Middle frontal gyrus (tissue), 1 donor: ENCODE data around the gene DBH.
A peak's percentile ranks its signal among the peaks of the same experiment; 100 is the strongest.

Experiments
- DNase-seq: peaks from one replicate; pipeline ENCODE4 v3.0.0-alpha.2; 2015; ENCODE audit warnings: low spot score; ENCODE audit errors: extremely low spot score

Gene DBH

DNA sequence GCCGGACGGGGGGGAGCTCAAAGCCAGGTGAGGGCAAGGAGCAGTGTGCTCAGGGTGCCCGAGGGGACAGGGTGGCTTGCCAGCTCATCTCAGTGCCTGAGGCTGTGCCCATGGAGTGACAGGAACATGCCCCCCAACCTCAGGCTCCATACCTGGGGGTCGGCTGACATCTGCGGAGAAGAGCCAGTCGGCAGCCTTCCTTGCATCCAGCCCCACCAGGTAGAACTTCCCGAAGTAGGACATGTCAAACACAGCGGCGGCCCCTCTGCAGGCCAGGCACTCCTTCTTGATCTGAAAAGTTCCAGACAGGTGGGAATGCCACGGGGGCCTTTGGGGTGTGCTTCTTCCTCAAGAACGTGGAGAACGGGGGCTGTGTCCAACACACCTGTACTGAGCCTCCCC is 59.9 kb downstream of the DBH start:
- no peak for DNase-seq

DNA sequence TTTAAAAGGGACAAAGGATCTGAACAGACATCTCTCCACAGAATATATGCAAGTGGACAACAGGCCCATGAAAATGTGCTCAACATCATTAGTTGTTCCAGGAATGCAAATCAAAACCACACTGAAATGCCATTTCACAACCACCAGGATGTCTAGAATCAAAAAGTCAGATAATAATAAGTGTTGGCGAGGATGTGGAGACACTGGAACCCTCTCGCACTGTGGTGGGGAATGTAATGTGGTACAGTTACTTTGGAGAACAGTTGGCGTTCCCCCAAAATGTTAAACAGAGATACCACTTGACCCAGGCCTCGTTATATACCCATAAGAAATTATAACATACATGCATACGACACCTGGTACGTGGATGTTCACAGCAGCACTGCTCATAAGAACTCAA is 63.4 kb downstream of the DBH start:
- DNase-seq = no peak

DNA sequence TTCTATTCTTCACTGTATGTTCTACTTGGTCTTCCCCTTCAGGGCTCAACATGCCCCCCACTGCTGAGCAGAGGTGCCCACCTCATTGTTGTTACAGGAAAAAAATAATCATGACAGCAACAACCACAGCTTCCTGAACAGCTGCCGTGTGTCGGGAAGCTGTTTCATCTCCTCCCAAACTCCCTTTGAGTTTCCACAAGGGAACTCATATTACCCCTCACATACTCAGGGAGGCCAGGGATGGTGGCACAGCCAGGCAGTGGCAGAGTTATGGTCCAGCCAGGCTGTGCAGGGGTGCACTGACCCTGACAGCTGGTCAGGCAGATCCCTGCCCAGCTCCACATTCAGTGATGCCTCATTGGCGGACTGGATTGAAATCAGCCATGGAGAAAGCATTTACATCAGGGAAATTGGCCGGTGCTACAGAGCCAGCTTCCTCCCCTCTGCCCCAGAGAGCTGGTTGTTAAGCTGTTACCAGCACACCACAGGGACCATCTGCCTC is 64.7 kb downstream of the DBH start:
- DNase-seq = no peak

DNA sequence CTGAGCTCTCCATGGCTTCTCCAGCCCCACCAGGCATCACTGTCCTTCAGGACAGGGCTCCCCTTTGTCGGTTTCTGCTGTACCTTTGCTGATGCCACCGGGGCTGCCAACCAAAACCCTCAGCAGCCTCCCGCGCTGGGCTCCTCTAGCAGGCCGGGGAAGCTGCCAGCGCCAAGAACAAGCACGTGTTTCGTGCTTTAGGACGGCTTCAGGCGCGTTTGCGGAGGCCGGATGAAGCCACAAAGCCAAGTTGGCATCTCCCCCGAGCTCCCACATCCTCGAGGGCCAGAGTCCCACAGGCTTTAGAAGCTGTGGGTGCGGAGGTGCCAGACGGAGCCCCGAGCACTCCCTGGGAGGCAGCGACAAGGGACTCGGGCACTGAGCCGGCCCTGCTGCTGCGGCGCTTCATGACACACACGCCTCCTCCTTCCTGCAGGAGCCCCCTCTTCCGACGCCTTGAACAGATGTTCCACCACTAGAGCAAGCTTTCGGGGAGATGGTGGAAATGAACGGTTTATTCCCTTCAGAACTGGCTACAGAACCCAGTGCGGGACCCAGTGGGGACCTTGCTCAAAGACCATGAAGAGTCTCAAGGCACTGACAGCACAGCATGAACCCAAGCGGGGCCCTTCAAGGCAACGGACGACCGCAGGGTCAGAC is 65.3 kb downstream of the DBH start:
- DNase-seq = peak; percentile 78

DNA sequence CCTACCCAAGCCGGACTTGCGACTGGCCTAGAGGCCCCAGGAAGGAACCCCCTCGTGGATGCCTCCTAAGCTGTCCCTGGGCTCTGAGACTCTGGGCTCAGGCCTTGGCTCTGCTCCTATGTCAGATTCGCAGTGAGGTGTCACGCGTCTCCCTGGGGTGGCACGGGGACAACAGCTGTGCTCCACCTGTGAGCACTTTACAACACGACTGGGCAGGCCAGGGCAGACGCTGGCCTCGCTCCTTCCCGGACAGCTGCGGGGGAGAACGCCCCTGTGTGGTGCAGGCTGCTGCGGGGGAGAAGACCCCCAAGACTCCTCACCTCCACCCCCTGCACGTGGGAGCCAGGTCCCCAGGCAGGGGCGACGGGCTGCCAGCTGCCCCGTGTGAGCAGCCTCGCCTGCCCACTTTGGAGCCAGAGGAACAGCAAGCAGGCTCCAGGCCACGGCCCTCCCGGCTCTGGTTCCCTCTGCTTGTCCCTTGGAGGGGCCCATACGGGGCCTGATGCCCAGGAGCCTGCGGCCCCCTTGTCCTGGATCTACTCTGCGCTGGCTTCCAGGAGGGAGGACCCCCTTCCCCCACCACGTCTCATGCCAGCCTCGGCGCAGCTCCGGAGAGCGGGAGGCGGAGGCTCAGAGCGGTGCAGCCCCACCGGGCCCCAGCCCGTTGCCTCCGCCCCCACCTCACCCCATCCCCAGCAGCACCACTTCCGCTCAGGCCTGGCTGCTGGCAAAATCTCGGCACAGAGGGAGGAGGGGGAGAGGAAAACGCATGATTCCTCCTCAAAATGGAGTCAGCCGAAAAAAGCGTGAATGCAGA is 66.0 kb downstream of the DBH start:
- no peak for DNase-seq

DNA sequence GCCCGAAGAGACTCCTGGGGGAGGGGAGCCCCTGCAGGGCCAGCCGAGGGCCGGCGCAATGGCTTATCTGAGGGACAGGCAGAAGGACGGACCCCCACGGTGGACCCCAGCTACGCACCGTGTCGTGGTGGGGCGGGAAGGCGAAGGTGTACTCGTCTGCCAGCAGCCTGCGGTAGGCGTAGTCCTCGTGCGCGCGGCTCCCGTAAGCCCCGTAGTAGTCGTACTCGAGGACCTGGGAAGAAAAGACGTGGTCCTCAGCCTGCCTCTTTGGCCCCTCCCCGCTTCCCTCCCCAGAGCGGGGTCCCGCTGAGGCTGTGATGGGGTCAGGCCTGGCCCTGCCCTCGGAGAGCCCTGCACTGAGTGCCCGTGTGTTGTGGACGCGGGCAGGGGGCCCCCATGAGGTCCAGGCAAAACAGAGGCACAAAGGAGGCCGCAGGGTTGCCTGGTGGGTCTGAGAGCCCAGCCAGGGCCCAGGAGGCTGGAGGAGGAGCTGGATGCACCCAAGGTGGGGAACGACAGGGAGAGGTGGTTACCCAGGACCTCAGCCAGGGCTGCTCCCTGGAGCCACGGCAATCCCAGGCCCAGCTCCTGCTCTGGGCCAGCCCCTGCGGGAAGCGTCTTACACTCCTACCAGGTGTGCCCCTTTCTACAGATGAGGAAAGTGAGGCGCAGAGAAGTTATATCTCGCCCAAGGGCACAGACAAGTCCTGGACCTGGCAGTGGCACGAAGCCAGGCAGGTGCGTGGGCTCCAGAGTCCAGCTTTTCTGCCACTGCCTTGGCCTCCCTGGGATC is 66.8 kb downstream of the DBH start:
- DNase-seq = no peak

DNA sequence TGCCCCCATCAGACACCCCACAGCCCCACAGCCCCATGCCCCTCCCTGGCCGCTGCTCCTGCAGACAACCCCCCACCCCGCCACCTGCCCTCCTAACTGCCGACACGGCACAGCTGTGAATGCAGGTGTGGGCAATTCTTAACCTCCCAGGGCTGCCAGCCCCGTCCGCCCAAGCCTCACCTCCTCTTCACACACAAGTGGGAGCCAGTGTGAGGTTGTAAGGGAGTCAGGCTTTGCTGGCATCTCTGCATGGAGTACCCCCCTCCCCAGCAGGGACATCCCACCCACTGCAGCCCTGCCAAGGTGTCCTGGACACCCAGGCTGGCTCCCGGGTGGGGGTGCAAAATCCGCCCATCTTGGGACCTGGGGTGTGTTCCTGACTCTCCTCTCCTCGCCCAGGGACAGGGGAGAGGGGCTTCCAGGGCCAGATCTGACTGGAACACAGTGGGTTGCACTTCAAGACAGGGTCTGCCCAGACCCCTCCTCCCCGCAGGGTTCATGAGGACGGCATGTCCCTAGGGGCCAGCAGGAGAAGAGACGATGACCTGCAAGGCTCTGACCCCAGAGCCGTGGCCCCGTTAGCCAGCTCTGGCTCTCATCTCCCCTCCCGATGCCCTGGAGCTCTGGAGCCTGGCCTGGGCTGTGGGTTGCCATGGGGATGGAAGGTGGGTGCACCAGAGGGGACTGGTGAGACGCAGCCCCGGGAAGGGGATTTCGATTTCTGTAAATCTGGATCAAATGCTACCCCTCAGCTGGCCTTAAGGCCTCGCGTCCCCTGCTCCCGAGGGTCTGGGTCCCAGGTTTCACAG is 67.6 kb downstream of the DBH start:
- no peak for DNase-seq

DNA sequence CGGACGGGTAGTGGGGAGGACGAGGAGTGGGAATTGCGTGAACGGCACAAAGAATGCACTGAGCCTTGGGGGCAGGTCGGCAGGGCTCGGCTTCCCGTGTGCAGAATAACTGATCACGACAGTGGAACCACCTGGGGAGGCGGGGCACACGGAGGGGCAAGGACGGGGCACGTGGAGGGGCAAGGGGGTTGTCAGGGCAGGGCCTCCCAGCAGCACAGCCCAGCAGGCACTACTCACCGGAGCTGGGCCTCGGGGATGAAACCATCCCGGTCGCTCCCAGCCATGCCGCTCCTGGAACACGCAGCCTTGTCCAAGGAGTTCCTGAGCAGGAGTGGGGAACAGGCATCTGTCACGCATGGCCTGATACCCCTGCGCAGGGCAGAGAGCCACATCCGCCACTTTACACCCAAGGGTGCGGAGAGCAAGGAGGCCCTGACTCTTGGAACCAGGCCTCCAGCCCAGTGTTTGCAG is 68.6 kb downstream of the DBH start:
- no peak for DNase-seq

DNA sequence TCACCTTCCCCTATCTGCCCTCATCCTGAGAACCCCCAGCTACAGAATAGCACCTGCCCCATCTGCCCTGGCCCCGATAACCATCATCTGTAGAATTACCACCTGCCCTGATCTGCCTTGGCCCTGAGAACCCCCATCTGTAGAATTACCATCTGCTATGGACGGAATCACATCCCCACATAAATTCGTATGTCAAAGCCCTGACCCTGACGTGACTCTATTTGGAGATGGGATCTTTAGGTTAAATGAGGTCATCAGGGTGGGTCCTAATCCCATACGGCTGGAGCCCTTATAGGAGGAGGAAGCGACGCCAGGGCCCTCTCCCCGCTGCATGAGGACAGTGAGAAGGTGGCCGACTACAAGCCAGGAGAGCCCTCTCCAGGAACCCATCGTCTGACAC is 69.4 kb downstream of the DBH start:
- DNase-seq = no peak

DNA sequence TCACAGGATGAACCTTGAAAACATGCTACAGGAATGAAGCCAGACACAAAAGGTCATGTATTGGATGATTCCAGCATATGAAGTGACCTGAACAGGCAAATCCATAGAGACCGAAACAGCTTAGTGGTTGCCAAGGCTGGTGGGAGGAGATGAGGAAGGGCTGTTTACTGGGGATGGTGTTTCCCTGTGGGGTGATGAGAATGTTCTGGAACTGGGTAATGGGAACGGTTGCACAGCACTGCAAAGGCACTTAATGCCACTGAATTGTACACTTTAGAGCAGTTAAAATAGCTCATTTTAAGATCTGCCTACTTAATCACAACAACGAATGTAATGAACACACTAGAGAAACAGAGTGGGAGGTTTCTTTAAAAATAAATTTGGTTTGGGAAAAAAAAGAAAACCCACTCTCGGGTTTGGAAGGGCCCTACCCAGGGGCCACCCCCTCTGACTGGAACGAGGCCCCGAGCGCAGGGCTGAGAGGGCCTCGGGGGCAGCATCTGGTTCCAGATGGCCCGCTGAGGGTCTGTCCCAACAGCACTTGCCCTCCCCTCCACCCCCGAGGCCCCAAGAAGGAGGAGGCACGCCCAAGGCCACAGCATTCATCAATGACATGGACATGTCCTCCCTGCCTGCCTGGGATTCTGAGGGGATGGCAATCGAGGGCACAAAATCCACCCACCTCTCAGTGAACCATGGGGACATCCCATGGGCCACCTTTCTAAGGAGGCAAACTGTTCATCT is 70.3 kb downstream of the DBH start:
- DNase-seq = no peak

DNA sequence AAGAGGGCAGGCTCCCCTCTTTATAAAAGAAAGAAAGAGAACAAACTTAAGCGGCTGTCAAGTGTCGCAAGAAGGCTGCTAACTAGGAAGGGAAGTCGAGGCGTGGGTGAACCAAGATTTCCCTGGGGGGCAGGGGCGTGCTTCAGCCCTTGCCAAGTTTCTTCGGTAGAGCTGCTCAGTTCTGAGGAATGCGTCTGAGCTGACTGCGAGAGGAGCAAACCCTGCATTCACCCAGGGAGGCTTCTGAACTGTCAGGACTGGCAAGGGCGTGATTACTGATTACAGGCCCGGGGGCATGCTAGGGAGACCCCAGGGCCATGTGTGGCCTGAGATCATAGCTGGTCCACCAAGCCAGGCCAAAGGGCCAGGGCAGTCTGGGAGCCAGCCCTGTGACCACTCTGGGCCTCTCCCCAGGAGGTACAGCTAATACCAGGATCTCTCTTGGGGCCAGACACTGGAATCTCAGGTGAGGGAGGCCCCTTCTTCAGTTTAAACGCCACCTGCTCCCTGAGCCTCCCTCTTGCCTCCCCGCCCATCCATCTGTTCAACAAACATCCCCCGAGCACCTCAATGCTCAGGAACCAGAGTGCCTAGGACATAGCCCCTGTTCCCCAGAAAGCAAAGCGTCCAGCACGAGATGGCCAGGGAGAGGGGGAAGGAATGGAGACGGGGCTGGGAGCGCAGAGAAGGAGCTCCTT is 71.1 kb downstream of the DBH start:
- DNase-seq = no peak

DNA sequence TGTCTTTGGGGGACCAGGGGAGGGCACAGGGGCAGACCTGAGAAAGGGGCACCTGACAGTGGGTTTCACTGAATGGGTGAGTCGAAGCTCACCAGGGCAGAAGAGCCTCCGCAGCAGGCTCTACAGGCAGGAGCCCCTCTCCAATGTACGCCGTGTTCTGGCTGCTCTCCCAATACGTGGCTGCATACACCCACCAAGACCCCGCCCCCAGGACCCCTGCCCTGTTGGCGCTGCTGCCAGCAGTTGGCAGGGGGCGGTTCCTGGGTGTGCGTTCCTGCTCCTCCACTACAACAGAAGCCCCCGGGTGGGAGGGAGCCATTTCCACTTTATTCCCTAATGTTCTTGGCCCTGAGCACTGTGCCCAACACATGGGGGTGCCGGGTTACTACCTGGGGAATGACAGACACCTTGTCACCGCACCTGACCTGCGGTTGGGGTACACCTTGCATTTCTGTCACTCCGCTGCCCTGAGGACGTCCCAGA is 71.6 kb downstream of the DBH start:
- DNase-seq = no peak

DNA sequence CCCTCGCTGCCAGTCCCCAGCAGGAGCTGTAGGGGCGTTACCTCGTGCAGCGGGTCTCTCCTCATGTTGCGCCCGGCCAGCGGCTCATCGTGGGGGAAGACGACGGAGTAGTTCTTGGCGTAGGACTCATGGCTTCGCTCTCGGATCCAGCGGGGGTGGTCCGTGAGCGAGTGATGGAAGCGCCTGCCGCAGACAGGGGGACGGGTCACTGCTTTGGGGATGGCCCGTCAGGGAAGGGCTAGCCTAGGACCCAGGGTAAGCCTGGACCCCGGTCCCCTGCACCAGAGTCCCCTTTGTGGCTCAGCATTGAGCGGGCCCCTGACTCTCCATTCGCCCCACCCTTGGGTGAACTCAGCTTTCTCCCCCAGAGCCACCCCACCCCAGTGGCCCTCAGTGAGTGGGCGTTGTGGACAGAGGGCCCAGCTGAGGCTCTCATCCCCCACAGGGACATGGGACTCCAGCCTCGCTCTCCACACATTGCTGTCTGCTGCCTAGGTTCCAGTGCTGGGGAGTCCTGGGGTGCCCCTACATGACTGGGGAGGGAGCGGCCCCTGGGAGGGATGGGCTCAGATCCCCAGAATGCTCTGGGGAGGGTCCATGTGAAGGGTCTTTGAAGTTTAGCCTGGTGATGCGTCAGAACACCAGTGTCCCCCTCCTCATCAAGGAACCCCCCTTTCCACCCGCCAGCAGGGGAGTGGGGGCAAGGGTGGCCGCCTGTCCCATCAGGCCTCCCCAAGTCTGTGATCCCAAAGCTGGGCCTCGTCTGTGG is 72.3 kb downstream of the DBH start:
- no peak for DNase-seq
